GM18502 (cell line): ENCODE measurements around the gene DDX27.

Source experiments
- ATAC-seq: cut with Tn5 transposase; IDR thresholded peaks from one replicate; pipeline ENCODE4 v1.9.1; 2021; ENCODE audit warnings: mild to moderate bottlenecking; ENCODE audit not compliant: unreplicated experiment, poor library complexity

Gene DDX27

DNA sequence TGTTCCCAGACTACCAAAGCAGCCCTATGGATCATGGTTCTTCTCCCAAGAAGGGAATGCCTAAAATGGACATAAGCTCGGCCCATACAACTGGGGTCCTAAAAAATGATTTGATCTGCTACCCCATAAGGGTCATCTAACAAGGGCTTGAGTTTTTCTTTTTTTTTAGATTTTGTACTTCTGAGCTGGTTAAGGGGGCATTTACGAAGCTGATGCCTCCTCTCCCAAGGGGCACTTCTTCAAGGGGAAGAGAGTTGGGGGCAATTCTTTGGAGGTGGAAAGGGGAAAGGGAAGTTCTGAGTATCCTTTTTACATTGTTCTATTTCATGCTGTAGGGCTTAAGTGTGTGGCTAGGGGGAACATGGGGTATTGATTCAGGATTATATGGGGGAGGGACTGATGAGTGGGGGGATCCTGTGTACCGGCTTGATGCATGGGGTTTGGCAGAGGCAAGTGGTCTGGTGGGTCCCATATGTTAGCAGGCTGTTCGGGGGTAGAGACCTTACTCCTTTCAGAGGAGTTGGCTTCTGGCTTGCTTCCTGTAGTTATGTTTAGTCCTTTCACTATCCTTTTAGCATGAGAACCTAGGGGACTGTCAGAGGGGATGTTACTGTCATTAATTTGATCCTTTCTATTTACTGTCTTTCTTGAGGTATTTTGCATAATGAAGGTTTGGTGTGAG, 66.7 kb downstream of the DDX27 start:
- ATAC-seq: no peak

DNA sequence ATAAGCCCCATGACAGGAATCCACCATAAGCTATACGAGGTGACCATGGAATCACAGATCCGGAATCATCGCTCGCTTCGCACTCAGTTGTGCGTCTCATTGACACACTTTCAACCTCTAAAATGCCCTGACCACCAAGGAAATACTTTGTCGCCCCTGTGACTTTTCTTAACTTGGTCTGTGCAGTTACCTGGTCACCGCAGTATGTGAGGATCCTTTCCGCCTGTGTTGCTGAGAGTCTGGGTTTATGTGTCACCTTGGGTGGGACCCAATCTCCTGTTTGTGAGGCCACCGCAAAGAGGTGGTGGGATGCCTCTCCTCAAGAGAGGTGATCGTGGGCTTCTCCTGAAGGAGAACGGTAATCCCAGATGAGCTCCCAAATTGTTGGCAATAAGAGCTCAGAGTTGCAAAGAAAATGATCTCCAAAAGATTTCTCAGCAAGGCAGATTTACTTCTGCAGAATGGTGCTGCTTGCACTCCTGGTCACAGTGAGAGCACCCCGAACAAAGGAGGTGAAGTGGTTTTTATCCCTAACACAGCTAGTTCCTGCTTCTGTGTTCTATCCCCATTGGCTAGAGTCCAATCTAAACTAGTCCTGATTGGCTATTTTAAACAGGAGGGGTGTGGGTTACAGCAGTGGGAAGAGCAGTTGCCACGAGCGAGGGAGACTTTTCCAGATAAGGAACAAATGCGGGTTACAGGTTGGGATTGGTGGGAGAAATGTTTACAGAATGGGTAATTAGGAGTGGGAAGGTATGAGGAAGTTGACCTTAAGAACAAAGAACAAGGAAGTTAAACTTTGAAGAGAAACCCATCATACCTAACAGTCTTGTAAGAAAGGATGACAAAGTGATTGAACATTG, 67.7 kb downstream of the DDX27 start:
- ATAC-seq: no peak

DNA sequence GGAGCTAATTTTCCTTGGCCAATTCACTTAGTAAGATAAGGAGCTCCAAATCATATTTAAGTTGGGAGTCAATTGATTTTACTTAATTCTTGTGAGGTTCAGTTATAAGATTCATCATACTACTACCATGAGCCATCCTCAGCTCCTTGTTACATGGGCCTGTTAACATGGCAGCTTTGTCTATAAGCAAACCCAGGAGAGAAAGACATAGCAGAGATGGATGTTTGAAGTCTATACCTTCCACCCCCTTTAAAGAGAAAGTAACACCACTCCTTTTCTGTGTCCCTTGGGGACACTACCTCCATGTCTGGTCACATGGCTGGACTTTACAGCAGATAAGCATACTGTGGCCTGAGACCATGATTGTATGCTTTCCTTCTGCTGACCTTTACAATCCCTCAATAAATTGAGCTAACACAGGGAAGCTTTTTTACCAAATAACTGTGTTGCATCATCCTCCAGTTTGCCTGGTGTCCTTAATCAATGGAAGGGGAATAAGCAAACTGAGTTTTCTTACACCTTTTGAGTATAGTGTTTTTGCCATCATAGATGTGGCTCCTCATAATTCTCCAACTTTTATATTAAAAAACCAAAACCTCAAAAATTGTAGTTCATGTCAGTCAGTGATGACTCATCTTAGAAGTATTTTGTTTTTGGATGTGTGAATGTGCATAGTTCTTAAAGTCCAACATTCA, 68.5 kb downstream of the DDX27 start:
- no peak for ATAC-seq

DNA sequence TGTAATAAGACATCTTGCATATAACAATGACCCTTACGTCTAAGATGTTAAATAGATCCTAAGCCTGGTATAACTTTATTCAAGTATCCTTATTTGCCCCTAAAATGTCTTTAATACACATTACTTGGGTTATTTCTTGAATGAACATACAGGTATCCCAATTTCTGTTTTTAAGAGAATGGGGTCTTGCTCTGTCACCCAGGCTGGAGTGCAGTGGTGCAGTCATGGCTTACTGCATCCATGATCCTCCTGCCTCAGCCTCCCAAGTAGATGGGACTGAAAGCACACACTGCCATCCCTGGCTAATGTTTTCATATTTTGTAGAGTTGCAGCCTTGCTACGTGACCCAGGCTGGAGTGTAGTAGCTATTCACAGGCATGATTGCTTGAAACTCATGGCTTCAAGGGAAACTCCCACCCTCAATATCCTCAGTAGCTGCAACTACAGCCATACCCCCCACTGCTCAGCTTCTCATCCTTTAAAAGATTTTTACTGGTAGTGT, 69.1 kb downstream of the DDX27 start:
- no peak for ATAC-seq

DNA sequence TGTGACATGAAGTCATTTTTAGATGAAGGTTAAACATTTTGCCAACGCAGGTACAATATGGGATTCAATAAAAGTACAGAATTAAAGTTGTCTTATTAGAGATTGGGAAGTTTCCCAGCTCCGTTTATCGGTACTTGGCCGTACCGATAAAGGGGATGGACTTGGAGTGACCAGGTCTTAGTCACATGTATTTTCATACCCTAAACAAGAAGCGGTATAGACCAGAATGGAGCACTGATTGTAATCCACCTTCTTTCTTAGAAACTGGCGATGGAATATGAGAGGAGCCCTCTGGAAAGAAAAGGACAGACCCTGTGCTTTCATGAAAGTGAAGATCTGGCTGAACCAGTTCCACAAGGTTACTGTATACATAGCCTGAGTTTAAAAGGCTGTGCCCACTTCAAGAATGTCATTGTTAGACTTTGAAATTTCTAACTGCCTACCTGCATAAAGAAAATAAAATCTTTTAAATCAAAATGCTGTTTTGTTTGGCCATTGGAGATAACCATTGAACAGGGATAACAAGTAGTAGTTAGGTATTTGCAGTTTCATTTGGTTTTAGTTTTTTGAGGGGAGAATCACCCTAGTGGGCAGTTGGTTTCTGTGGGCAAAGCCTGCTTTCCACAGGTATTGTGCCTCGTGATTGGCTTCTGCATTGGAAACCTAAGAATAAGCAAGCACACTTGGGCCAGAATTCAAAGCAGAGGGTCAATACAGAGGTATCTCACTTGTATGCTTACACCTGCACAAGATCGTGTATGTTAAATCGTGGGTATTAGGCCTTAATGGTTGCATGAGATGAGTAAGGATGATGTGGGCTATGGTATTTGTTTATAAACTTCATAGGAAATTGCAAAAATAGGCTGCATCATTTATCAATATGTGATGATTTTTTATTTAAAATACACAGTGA, 69.8 kb downstream of the DDX27 start:
- no peak for ATAC-seq

DNA sequence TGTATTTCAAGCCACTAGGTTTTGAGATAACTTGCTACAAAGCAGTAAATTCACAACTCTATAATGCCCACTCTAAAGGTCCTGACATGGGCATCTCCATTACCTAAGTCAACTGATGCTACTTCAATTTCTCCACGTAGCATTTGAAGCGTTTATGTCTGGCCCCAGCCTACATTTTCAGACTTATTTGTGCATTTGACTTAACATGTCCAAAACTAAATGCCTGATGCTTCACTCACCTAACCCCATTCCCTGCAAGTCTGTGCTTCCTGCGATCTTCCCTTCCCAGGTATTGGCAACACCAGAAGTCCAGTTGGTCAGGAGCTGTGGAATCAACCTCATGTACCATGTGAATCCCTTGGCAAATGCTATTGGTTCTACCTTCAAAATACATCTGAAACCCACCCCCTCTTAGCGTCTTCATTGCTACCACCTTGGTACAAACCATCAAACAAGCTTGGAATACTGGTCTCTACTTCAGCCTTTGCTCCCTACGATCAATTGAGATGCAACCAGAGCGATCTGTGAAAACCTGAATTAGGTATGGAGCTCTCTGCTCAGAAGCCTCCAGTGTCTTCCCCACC, 71.5 kb downstream of the DDX27 start:
- ATAC-seq: no peak

DNA sequence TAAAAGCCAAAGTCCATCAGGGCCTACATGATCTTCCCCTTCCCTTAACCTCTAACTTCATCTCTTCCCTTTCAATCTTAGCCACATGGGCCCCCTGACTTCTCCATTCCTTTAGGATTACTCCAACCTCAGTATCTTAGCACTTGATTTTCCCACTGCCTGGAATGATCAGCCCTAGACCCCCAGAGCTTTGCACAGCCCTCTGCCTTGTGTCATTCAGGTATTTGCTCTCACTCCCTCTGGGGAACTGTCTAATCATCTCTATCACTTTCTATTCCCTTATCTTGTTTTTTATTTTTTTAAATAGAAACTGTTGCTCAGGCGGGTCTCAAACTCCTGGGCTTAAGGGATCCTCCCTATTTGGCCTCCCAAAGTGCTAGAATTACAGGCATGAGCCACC, 72.0 kb downstream of the DDX27 start:
- ATAC-seq: no peak

DNA sequence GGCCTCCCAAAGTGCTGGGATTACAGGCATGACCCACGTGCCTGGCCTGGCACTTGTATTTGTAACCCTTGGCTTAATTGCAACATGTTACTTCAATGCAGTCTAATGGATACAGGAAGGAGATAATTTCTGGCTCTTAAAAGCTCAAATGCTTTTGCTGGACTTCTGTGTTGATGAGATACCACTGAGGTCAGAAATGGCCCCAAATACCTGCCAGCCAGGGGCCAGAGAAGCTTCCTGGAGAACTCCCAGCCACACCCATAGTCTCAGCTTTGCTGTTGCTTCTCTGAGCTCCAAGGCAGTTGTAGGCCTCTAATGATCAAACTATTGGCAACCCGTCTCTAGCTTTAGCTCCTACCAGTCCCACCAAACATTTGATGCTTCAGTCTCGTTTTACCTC, 72.8 kb downstream of the DDX27 start:
- ATAC-seq: no peak

DNA sequence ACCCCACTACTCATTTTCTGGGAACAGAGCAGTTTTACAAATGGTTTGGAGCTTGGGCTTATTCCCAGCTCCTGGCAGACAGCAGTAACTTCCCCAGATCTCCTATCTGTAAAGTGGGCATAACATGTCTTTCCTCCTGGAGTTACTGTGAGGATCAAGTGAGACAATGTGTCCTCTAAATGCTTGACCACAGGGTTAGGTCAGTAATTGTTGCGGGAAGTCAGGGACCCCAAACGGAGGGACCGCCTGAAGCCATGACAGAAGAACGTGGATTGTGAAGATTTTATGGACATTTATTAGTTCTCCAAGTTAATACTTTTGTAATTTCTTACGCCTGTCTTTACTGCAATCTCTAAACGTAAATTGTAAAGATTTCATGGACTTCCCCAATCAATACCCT, 73.9 kb downstream of the DDX27 start:
- ATAC-seq: no peak
